K562 (cell line): ENCODE data around the gene JPH2. TPM values are rescaled to one million over a fixed set of nuclear protein-coding genes. Genes with fewer than 3 reads are reported as not detected.

Source experiments
- ILK ChIP-seq: fragments of 450-650 bp; IDR thresholded peaks from 2 replicates; pipeline ENCODE4 v1.6.1; 2016; ENCODE audit warnings: missing genetic modification characterization, low read depth, mild to moderate bottlenecking, missing compliant biosample characterization, moderate library complexity, borderline replicate concordance
- NFRKB ChIP-seq: fragments of 450-650 bp; IDR thresholded peaks from 2 replicates; pipeline ENCODE4 v1.6.1; 2016; ENCODE audit warnings: low read depth
- POLR2B ChIP-seq: fragments of 450-650 bp; IDR thresholded peaks from 2 replicates; pipeline ENCODE4 v1.6.1; 2018; ENCODE audit warnings: low read depth; ENCODE audit not compliant: partially characterized antibody
- POLR3A ChIP-seq: IDR thresholded peaks from 2 replicates; pipeline ENCODE4 v1.6.1; 2011; ENCODE audit warnings: borderline replicate concordance, mild to moderate bottlenecking, moderate library complexity; ENCODE audit not compliant: insufficient read length, insufficient read depth; ENCODE audit errors: extremely low read depth
- YY1 ChIP-seq, 3 experiments: IDR thresholded peaks; 2 replicates each; pipeline ENCODE4 v1.6.1; 2011; ENCODE audit warnings: low read length in 2 of 3, mild to moderate bottlenecking in 2 of 3, moderate library complexity in 2 of 3, borderline replicate concordance in 1 of 3, control low read depth in 1 of 3, low read depth in 1 of 3; ENCODE audit not compliant: insufficient read depth in 3 of 3, insufficient replicate concordance in 2 of 3, control insufficient read depth in 1 of 3, insufficient read length in 1 of 3; ENCODE audit errors: extremely low read depth in 1 of 3
- polyA plus RNA-seq, 8 experiments: library from polyadenylated mRNA; depleted of rRNA in 4 of 8; stranded (reverse) in 5 of 8; unstranded in 3 of 8; fragments of >200 nt; fragmentation: Nextera tagmentation in 2 of 8; fragmentation: Illumina TruSeq in 1 of 8; extraction: Ambion mirVana in 2 of 8; extraction: Trizol in 1 of 8; gene quantifications; 2 replicates each; pipeline versions ENCODE4 v1.2.1 to v1.2.3, GENCODE V29; 2011 to 2014; ENCODE audit warnings: inconsistent platforms in 1 of 8, missing spikeins in 1 of 8
- total RNA-seq, 7 experiments: library from RNA; depleted of rRNA in 6 of 7; stranded (reverse); fragments of >200 nt in 6 of 7; fragmentation: Illumina TruSeq in 2 of 7; extraction: Trizol in 2 of 7; gene quantifications; 2 replicates each; pipeline versions ENCODE4 v1.2.1 to v1.2.3, GENCODE V29; 2011 to 2021; ENCODE audit warnings: low replicate concordance in 1 of 7
- TF ChIP-seq, protein P1 (sequence below), 2 experiments: fragments of 450-650 bp in 1 of 2; sonication (generic) in 1 of 2; formaldehyde crosslinking in 1 of 2; IDR thresholded peaks; 2 replicates each; pipeline versions ENCODE4 v1.7.1 to v1.9.0; 2016 to 2022; ENCODE audit warnings: inconsistent platforms in 1 of 2, mild to moderate bottlenecking in 1 of 2, missing genetic modification reagents in 1 of 2
- TF ChIP-seq, protein P2 (sequence below), 2 experiments: fragments of 450-650 bp; IDR thresholded peaks; 2 replicates each; pipeline ENCODE4 v1.6.1; 2016; ENCODE audit warnings: mild to moderate bottlenecking in 2 of 2, borderline replicate concordance in 1 of 2, low read depth in 1 of 2, moderate library complexity in 1 of 2

The JPH2 gene
- total and polyA plus RNA-seq, 9 of the 15 experiments (the other 6 are each of a cell fraction or from before 2014, with no cell fraction given): not detected

GRCh38 chr20:44210406-44211176 lies 23.6 kb upstream of the JPH2 start, which contains the start of gene OSER1 (continued):
- TF ChIP-seq YY1 (IDR thresholded peaks at IDR 0.05; ENCODE audit: borderline replicate concordance in 1 of 3, control insufficient read depth in 1 of 3, extremely low read depth in 1 of 3, insufficient read depth in 3 of 3, insufficient read length in 1 of 3, insufficient replicate concordance in 2 of 3, low read depth in 1 of 3, low read length in 2 of 3) (no peak), POLR2B (peak; percentile 79), ILK (tag) (no peak), NFRKB (no peak), POLR3A (no peak)
- TF ChIP-seq, protein P1, sequence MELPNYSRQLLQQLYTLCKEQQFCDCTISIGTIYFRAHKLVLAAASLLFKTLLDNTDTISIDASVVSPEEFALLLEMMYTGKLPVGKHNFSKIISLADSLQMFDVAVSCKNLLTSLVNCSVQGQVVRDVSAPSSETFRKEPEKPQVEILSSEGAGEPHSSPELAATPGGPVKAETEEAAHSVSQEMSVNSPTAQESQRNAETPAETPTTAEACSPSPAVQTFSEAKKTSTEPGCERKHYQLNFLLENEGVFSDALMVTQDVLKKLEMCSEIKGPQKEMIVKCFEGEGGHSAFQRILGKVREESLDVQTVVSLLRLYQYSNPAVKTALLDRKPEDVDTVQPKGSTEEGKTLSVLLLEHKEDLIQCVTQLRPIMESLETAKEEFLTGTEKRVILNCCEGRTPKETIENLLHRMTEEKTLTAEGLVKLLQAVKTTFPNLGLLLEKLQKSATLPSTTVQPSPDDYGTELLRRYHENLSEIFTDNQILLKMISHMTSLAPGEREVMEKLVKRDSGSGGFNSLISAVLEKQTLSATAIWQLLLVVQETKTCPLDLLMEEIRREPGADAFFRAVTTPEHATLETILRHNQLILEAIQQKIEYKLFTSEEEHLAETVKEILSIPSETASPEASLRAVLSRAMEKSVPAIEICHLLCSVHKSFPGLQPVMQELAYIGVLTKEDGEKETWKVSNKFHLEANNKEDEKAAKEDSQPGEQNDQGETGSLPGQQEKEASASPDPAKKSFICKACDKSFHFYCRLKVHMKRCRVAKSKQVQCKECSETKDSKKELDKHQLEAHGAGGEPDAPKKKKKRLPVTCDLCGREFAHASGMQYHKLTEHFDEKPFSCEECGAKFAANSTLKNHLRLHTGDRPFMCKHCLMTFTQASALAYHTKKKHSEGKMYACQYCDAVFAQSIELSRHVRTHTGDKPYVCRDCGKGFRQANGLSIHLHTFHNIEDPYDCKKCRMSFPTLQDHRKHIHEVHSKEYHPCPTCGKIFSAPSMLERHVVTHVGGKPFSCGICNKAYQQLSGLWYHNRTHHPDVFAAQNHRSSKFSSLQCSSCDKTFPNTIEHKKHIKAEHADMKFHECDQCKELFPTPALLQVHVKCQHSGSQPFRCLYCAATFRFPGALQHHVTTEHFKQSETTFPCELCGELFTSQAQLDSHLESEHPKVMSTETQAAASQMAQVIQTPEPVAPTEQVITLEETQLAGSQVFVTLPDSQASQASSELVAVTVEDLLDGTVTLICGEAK (IDR thresholded peaks at IDR 0.05): peak; percentile 82
- TF ChIP-seq, protein P1 (CRISPR knock-in tag; IDR thresholded peaks at IDR 0.05): no peak
- TF ChIP-seq, protein P2, sequence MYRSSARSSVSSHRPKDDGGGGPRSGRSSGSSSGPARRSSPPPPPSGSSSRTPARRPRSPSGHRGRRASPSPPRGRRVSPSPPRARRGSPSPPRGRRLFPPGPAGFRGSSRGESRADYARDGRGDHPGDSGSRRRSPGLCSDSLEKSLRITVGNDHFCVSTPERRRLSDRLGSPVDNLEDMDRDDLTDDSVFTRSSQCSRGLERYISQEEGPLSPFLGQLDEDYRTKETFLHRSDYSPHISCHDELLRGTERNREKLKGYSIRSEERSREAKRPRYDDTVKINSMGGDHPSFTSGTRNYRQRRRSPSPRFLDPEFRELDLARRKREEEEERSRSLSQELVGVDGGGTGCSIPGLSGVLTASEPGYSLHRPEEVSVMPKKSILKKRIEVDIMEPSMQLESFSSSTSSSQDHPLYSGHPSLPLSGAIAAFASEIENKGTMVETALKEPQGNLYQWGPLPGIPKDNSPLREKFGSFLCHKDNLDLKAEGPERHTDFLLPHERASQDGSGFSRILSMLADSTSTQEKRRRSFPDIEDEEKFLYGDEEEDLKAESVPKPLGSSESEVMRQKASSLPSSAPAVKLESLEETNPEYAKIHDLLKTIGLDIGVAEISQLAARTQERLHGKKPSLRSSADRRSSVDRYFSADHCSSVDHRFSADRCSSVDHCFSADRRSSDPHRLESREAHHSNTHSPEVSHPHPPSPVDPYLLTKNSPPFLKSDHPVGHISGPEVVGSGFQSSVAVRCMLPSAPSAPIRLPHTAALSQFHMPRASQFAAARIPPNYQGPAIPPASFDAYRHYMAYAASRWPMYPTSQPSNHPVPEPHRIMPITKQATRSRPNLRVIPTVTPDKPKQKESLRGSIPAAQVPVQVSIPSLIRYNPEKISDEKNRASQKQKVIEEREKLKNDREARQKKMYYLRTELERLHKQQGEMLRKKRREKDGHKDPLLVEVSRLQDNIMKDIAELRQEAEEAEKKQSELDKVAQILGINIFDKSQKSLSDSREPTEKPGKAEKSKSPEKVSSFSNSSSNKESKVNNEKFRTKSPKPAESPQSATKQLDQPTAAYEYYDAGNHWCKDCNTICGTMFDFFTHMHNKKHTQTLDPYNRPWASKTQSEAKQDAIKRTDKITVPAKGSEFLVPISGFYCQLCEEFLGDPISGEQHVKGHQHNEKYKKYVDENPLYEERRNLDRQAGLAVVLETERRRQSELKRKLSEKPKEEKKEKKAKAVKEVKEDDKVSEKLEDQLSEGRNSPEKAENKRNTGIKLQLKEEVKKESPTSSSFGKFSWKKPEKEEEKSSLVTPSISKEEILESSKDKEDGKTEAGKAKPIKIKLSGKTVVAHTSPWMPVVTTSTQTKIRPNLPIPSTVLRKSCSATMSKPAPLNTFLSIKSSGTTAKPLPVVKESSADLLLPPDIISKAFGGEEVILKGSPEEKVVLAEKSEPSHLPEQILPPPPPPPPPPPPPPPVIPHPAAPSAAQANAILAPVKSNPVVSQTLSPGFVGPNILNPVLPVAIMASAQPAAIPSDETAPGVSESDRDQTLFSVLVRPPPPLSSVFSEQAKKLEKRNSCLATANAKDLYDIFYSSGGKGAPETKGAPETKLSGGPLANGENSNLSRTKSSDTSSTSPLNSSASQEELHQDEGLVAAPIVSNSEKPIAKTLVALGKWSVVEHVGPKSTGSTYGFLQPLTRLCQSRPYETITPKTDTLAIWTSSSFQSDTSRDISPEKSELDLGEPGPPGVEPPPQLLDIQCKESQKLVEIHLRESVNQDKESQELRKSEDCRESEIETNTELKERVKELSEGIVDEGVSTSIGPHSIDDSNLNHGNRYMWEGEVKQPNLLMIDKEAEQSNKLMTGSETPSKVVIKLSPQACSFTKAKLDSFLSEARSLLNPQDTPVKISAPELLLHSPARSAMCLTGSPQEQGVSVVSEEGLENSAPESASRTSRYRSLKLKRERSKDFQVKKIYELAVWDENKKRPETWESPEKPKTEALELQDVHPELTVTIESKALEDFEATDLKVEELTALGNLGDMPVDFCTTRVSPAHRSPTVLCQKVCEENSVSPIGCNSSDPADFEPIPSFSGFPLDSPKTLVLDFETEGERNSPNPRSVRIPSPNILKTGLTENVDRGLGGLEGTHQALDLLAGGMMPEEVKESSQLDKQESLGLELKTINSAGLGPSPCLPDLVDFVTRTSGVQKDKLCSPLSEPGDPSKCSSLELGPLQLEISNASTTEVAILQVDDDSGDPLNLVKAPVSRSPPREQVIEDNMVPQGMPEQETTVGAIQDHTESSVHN (IDR thresholded peaks at IDR 0.05; ENCODE audit: borderline replicate concordance in 1 of 2, low read depth in 1 of 2): peak in 1 of 2 experiments; percentile 94; a peak in 2 of 4 replicates
